ENCODE data around the gene IKBKE.

DNA sequence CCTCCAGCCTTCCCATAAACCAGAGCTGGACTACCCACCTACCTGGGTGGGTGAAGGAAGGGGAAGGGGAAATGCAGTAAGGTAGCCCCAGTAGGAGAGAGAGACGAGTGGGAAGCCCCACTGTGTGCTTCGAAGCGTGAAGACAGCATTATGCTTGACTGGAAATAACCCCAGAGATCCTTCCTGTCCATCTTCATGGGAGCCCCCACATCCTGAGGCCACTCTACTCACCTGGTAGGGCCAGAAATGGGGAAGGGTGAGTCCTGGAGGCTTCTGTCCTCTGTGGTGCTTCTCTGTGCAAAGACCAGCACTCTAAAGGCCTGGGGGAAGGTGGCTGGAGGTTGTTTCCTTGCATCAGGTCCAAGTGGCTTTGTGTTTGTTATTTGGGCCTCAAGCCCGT, 27.1 kb downstream of the IKBKE start:
- TF ChIP-seq, protein P1, sequence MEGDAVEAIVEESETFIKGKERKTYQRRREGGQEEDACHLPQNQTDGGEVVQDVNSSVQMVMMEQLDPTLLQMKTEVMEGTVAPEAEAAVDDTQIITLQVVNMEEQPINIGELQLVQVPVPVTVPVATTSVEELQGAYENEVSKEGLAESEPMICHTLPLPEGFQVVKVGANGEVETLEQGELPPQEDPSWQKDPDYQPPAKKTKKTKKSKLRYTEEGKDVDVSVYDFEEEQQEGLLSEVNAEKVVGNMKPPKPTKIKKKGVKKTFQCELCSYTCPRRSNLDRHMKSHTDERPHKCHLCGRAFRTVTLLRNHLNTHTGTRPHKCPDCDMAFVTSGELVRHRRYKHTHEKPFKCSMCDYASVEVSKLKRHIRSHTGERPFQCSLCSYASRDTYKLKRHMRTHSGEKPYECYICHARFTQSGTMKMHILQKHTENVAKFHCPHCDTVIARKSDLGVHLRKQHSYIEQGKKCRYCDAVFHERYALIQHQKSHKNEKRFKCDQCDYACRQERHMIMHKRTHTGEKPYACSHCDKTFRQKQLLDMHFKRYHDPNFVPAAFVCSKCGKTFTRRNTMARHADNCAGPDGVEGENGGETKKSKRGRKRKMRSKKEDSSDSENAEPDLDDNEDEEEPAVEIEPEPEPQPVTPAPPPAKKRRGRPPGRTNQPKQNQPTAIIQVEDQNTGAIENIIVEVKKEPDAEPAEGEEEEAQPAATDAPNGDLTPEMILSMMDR (IDR thresholded peaks at IDR 0.05), result no peak
- TF ChIP-seq POLR2A (IDR thresholded peaks at IDR 0.05), result no peak

All from heart left ventricle (tissue), 13 donors.